Activated CD4-positive, alpha-beta T cell treated with anti-CD3 and anti-CD28 coated beads, Interleukin-2, amount 10 ng/mL, durations not matched to agents 24 days and 14 days (primary cell): ENCODE measurements around the gene ACO2. TPM values are rescaled to one million over a fixed set of nuclear protein-coding genes. Genes with fewer than 3 reads are reported as not detected.
A peak's percentile ranks its signal among the peaks of the same experiment; 100 is the strongest.

Experiments used
- DNase-seq: peaks from one replicate; pipeline ENCODE4 v3.0.0; 2022
- H3K27ac Mint-ChIP-seq: one replicate; pipeline ENCODE4 v1.8.0; 2022; ENCODE audit warnings: mild to moderate bottlenecking, mixed read lengths
- H3K27me3 Mint-ChIP-seq: one replicate; pipeline ENCODE4 v1.8.0; 2022; ENCODE audit warnings: mixed read lengths
- H3K36me3 Mint-ChIP-seq: one replicate; pipeline ENCODE4 v1.8.0; 2022; ENCODE audit warnings: low read depth, mild to moderate bottlenecking, mixed read lengths
- H3K4me1 Mint-ChIP-seq: one replicate; pipeline ENCODE4 v1.8.0; 2021; ENCODE audit warnings: mixed read lengths
- H3K4me3 Mint-ChIP-seq: one replicate; pipeline ENCODE4 v1.8.0; 2022; ENCODE audit warnings: mild to moderate bottlenecking, moderate library complexity, mixed read lengths
- H3K9me3 Mint-ChIP-seq: one replicate; pipeline ENCODE4 v1.8.0; 2021; ENCODE audit warnings: mixed read lengths
- intact Hi-C: fragments of 100-400 bp; cut with micrococcal nuclease; formaldehyde crosslinking; loops from one replicate; pipeline ENCODE4 v1.15.1; 2023
- total RNA-seq: library from RNA; stranded (reverse); gene quantifications from 2 replicates; pipeline ENCODE4 v1.2.3, GENCODE V29; 2022

Gene ACO2
- total RNA-seq, 1 donor from 2014 or later = 104 TPM

- H3K9me3 Mint-ChIP-seq = no peaks in the 10 kb centered on the region
- H3K27ac Mint-ChIP-seq = peak overlapping the region; percentile 28
These were observed 58.2 kb downstream of the ACO2 start for GRCh38 chr22:41526830-41527799.

GRCh38 chr22:41528132-41528766 is 59.3 kb downstream of the ACO2 start:
- DNase-seq = no peak
- intact Hi-C loops = no loop called here
- Mint-ChIP-seq H3K4me1 (peaks cover 10% of the 10 kb centered on the region), H3K9me3 (no peaks in the 10 kb centered on the region), H3K27ac (no peak overlapping the region), H3K4me3 (no peak overlapping the region), H3K36me3 (peaks cover 33% of the 10 kb centered on the region), H3K27me3 (no peaks in the 10 kb centered on the region)

More at GRCh38 chr22:41526830-41527799, 58.2 kb downstream of the ACO2 start:
- intact Hi-C loops = loop anchor here (1.0 kb wide), 1 partner anchor 124 kb away; no protein-coding TSS in a partner anchor
- DNase-seq = peak; percentile 90
- peaks cover 10% of the 10 kb centered on the region for H3K4me1 Mint-ChIP-seq
- H3K4me3 Mint-ChIP-seq = no peak overlapping the region
- peaks cover 35% of the 10 kb centered on the region for H3K36me3 Mint-ChIP-seq
- H3K27me3 Mint-ChIP-seq = no peaks in the 10 kb centered on the region

DNA sequence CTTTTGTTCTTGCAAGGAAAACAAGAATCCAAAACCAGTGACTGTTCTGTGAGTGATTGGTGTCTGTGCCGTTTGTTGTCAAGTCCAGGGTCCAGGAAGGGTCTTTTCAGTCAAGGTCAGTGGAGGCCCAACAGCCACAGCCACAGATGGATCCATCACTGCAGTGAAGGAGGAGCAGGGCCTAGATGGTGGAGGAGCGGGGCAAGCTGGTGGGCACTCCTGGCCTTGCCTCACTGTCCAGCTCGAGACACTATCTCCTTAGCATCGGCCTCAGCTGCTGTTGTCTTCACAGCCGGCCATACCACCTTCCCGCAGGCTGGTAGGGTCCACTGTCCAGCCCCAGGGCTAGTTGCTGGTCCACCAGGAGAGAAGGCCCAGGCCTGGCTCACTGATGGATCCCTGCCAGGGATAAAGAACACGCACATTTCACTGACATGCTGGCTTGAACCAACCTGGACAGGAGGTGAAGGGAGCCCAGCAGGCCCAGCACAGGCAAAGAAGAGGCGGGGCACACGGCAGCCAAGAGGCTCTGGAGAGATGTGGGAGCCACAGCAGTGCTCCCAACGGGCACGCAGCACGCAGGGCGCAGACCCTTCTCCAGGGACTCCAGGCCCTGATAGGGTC is 60.1 kb downstream of the ACO2 start:
- peaks cover 10% of the 10 kb centered on the region for H3K4me1 Mint-ChIP-seq
- H3K27ac Mint-ChIP-seq = no peak overlapping the region

DNA sequence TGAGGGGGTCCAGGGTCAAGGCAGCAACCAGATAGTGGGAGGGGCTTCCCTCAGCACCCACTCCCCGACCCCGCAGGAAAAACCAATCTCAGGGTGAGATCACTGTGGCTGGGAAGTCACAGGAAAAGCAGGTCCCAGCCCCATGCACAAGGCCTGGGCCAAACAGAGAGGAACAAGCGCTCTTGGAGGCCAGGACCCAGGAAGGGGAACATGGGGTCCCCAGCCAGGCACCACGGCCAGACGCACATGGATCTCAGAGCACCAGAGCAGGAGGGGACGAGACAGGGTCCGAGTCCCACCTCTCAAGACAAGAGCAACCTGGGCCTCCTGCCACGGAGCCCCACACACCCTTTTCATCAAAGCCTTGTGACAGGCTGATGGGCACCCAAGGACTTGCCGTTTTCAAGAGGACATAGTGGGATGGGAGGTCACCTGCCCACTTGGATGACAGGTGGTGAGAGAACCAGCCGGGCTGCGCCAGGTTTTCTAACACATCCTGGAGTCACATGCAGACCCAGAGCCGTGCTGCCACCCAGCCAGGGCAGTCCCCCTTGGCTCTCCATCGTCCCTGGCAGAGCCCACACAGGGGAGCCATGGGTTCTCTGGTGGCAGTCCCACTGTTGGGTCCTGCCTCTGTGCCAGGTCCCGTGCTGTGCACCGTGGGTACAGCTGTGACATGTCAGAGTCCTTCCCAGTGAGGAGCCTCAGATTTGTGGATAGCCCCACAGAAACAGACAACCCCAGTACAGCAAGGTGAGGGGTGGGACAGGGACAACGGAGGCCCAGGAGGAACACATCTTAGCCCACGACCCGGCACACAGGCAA is 62.2 kb downstream of the ACO2 start:
- Mint-ChIP-seq H3K4me3 (no peak overlapping the region), H3K4me1 (no peaks in the 10 kb centered on the region), H3K27ac (no peak overlapping the region), H3K9me3 (no peaks in the 10 kb centered on the region), H3K36me3 (peaks cover 26% of the 10 kb centered on the region), H3K27me3 (no peaks in the 10 kb centered on the region)
- DNase-seq = no peak
- intact Hi-C loops = no loop called here

More for the DNA sequence above, 60.1 kb downstream of the ACO2 start:
- no peaks in the 10 kb centered on the region for H3K27me3 Mint-ChIP-seq
- DNase-seq = no peak
- H3K9me3 Mint-ChIP-seq = no peaks in the 10 kb centered on the region
- no peak overlapping the region for H3K4me3 Mint-ChIP-seq
- intact Hi-C loops = no loop called here
- peaks cover 31% of the 10 kb centered on the region for H3K36me3 Mint-ChIP-seq

GRCh38 chr22:41531715-41532477 is 63.0 kb downstream of the ACO2 start:
- intact Hi-C loops = no loop called here
- no peak overlapping the region for H3K27ac Mint-ChIP-seq

DNA sequence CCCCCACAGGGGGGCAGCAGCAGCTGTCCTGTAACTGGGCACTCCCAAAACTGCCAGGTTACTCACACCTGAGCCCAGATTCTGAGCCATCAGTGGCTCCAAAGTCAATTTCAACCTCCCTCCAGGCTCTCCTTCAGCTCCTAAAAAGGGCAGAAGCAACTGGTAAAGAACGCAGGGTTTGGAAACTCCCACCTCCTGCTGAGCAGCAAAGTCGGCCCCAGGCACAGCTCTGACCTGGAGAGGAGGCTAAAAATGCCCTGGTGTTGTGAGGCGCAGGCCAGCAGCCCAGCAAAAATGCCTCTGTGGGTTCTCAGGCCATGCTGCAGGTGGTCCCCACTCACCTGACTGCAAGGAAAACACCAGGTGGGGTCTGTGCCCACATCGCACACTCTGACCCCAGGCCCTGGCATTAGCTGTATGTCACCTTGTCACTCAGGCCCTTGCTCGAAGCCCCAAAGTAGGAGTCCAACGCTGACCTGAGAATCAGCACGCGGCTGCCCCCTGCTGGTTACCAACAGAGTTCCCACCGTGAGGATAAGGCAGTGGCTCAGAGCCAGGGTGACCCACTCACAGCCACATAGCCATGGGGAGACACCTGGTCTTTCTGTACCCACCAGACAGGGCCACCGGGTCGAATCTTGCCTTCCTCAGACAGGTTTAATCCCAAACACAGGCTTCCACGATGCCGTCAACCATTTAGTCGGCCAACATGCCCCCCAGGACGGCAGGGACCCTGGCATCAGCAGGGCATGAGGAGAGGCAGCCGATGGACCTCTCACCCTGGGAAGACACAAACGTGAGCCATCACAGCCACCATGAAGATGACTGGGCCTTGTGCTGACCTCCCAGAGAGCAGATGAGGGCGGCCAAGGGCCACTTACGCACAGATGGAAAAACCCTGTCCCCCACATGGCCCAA is 64.2 kb downstream of the ACO2 start:
- peak; percentile 91 for DNase-seq
- no peak overlapping the region for H3K27ac Mint-ChIP-seq
- H3K9me3 Mint-ChIP-seq = no peaks in the 10 kb centered on the region
- intact Hi-C loops = no loop called here
- no peaks in the 10 kb centered on the region for H3K4me1 Mint-ChIP-seq
- no peak overlapping the region for H3K4me3 Mint-ChIP-seq
- peaks cover 25% of the 10 kb centered on the region for H3K36me3 Mint-ChIP-seq
- no peaks in the 10 kb centered on the region for H3K27me3 Mint-ChIP-seq

More at GRCh38 chr22:41531715-41532477, 63.0 kb downstream of the ACO2 start:
- Mint-ChIP-seq H3K36me3 (peaks cover 23% of the 10 kb centered on the region), H3K4me1 (no peaks in the 10 kb centered on the region), H3K9me3 (no peaks in the 10 kb centered on the region), H3K27me3 (no peaks in the 10 kb centered on the region), H3K4me3 (no peak overlapping the region)
- DNase-seq = no peak

DNA sequence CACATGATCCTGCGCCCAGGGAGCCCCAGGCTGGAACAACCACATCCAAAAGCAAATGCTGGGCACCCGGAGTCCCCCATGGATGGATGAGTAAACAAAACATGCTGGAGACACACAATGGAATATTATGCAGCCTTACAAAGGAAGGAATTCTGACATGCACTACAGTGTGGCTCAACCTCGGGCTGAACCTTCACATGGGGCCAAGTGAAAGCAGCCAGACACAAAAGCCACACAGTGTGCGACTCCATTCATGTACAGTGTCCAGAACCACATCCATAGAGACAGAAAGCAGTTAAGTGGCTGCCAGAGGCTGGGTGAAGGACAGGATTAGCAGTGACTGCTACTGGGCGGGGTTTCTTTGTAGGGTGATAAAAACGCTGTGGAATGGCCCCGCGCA is 65.3 kb downstream of the ACO2 start:
- H3K4me1 Mint-ChIP-seq = no peaks in the 10 kb centered on the region
- no peak for DNase-seq
- H3K9me3 Mint-ChIP-seq = no peaks in the 10 kb centered on the region
- H3K27me3 Mint-ChIP-seq = no peaks in the 10 kb centered on the region
- H3K4me3 Mint-ChIP-seq = no peak overlapping the region
- intact Hi-C loops = no loop called here
- H3K27ac Mint-ChIP-seq = no peak overlapping the region
- peaks cover 17% of the 10 kb centered on the region for H3K36me3 Mint-ChIP-seq

GRCh38 chr22:41535244-41535643 is 66.3 kb downstream of the ACO2 start:
- Mint-ChIP-seq H3K9me3 (no peaks in the 10 kb centered on the region), H3K36me3 (peaks cover 25% of the 10 kb centered on the region), H3K27ac (no peak overlapping the region), H3K4me1 (peaks cover 2% of the 10 kb centered on the region), H3K4me3 (no peak overlapping the region), H3K27me3 (no peaks in the 10 kb centered on the region)
- intact Hi-C loops = no loop called here
- no peak for DNase-seq

DNA sequence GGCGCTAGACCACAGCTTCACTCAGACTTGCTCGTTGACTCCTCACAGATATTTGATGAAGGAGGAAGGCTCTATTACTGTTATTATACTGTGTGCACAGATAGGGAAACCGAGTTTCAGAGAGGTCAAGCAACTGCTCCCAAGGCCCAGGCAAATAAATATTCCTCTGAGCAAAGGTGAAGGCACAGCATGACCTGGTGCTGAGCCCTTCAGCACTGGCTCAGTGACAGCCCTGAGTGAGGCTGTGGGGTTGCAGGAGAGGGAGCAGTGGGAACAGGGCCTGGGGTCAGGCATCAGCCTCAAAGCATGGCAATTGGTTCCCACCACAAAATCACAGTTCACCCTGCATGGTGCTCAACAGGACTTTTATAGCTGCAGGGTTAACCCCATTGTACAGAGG is 68.3 kb downstream of the ACO2 start:
- Mint-ChIP-seq H3K9me3 (no peaks in the 10 kb centered on the region), H3K27ac (no peak overlapping the region), H3K36me3 (peaks cover 23% of the 10 kb centered on the region), H3K4me1 (peaks cover 10% of the 10 kb centered on the region), H3K4me3 (no peak overlapping the region), H3K27me3 (no peaks in the 10 kb centered on the region)
- intact Hi-C loops = no loop called here
- no peak for DNase-seq

- no peaks in the 10 kb centered on the region for H3K27me3 Mint-ChIP-seq
- no peaks in the 10 kb centered on the region for H3K9me3 Mint-ChIP-seq
- peaks cover 20% of the 10 kb centered on the region for H3K4me1 Mint-ChIP-seq
- no peak overlapping the region for H3K27ac Mint-ChIP-seq
- intact Hi-C loops = no loop called here
- peaks cover 23% of the 10 kb centered on the region for H3K36me3 Mint-ChIP-seq
- H3K4me3 Mint-ChIP-seq = no peak overlapping the region
- no peak for DNase-seq
These were observed 69.7 kb downstream of the ACO2 start for GRCh38 chr22:41538583-41538982.

GRCh38 chr22:41539146-41540005 is 70.5 kb downstream of the ACO2 start:
- peaks cover 21% of the 10 kb centered on the region for H3K36me3 Mint-ChIP-seq
- H3K27me3 Mint-ChIP-seq = no peaks in the 10 kb centered on the region
- H3K4me3 Mint-ChIP-seq = no peak overlapping the region
- H3K27ac Mint-ChIP-seq = no peak overlapping the region
- no peaks in the 10 kb centered on the region for H3K9me3 Mint-ChIP-seq
- DNase-seq = no peak
- intact Hi-C loops = loop anchor here (5.0 kb wide), 2 partner anchors 63 to 252 kb away; partner anchors contain the start of gene RANGAP1
- peaks cover 22% of the 10 kb centered on the region for H3K4me1 Mint-ChIP-seq
